GM21723 (cell line): Measurements from ENCODE around the gene CCND1.

Experiments
- ATAC-seq: cut with Tn5 transposase; IDR thresholded peaks from one replicate; pipeline ENCODE4 v1.9.1; 2021; ENCODE audit warnings: mild to moderate bottlenecking, moderate library complexity; ENCODE audit not compliant: unreplicated experiment

Gene CCND1

GRCh38 chr11:69651834-69652620 lies 11.1 kb downstream of the CCND1 start:
- ATAC-seq: no peak

- no peak for ATAC-seq
Measured at GRCh38 chr11:69652999-69653398, 12.0 kb downstream of the CCND1 start.

- no peak for ATAC-seq
Measured at GRCh38 chr11:69653406-69653960, 12.5 kb downstream of the CCND1 start.

GRCh38 chr11:69654001-69654659 lies 13.2 kb downstream of the CCND1 start:
- no peak for ATAC-seq

- no peak for ATAC-seq
Measured at GRCh38 chr11:69654660-69655478, 13.9 kb downstream of the CCND1 start.

- no peak for ATAC-seq
Measured at GRCh38 chr11:69655479-69656428, 14.8 kb downstream of the CCND1 start.

- ATAC-seq: no peak
Measured at GRCh38 chr11:69656536-69657455, 15.8 kb downstream of the CCND1 start.

GRCh38 chr11:69657456-69657910 lies 16.5 kb downstream of the CCND1 start:
- ATAC-seq: no peak

GRCh38 chr11:69657911-69658625 lies 17.1 kb downstream of the CCND1 start:
- ATAC-seq: no peak

- ATAC-seq: no peak
Measured at GRCh38 chr11:69658626-69659450, 17.9 kb downstream of the CCND1 start.

GRCh38 chr11:69659591-69659990 lies 18.6 kb downstream of the CCND1 start:
- ATAC-seq: no peak

- no peak for ATAC-seq
Measured at GRCh38 chr11:69660001-69660500, 19.1 kb downstream of the CCND1 start.

GRCh38 chr11:69661413-69661715 lies 20.4 kb downstream of the CCND1 start:
- no peak for ATAC-seq

GRCh38 chr11:69662021-69662698 lies 21.2 kb downstream of the CCND1 start:
- ATAC-seq: no peak

GRCh38 chr11:69662806-69663205 lies 21.9 kb downstream of the CCND1 start:
- no peak for ATAC-seq

- no peak for ATAC-seq
Measured at GRCh38 chr11:69663326-69663725, 22.4 kb downstream of the CCND1 start.
